CD4-positive, alpha-beta T cell treated with Interleukin-6 at 100 ng/mL for 8 hours (primary cell): ENCODE data around the gene C22orf23.

Experiments
- DNase-seq: peaks from one replicate; pipeline ENCODE4 v3.0.0-alpha.2; 2020; ENCODE audit warnings: mixed read lengths, low spot score

C22orf23 gene

DNA sequence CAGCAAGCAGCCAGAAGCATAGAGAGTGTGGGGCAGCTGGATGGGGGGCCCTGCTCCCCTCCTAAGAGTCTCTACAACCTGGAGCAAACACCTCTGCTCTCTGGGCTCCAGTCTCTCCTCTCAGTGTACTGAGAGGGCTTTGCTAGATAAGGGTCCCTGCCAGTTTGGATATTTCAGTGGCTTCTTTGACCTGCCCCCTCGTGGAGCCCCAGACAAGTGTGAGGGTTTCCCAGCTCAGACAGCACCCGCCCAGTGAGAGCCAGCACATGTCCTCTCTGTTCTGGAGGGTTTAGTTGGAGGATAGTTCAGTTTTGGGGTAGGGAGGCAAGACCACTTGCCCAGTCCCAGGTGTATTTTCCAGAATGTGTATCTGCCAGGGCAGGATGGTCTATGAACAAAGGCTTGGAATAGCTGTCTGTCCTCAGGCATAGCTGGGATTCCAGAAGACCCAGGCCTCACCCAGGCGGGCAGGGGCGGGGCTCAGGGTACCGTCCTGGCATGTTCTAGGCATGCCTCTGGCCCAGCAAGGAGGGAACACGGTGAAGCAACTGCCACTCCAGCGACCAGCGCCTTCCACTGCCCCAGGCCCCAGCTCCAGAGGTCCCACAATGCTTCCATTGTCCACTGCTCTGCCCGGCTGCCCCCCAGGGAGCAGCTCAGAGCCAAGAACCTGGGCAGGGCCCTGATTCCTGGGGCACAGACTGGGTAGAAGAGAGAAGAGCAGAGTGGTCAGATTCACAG lies 54.8 kb downstream of the C22orf23 start:
- DNase-seq = no peak

DNA sequence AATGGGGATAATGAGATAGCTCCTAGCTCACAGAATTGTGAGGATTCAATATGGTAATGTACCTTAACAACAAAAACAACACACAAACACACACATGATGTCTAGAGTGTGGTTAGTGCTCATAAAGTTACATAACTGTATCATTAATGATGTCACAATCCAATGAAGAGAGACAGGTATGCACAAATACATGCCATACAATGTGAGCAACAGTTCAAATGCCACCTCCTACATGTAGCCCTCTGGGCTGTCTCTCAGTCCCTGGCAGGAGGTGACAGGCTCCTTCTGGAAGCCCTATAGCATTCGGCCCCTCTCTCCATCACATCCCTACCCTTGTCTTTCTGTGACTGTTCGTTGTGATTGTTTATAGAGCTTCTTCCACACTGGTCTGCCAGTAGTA lies 55.6 kb downstream of the C22orf23 start:
- DNase-seq = no peak

DNA sequence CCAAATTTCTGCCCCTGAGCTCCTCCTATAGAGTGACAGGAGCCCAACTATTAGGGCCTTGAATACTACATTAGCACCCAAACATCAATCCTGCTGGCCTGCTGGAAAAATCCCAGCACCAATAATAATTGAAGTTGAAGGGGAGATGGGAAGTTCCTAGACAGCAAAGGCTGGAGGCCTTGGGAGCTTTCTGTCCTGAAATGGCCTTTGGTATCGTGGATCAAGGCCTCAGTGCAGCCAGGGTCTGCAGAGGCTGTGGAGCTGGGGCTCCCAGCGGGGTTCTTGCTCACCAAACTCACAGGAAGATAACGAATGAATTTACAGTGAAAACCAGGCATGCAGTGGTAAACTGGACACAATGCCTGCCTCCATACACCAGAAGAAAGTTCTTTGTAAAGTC lies 56.5 kb downstream of the C22orf23 start:
- DNase-seq = no peak

DNA sequence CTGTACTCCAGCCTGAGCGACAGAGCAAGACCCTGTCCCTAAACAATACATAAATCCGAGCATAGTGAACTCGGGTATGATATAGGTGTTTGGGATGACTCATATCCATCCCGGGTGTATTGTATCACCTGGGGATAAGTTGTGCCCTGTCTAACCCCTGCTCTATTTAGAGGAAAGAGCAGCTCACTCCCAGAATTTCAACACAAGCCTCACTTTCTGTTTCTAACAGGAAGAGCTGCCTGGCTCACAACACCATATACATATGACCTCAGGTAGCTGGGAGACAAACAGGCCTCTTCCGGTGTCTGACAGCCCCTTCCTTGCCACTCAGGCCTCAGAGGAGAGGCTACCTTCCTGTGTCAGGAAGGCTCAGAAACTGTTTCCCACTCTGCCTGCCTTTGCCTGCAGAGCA lies 57.2 kb downstream of the C22orf23 start:
- peak; percentile 68 for DNase-seq

DNA sequence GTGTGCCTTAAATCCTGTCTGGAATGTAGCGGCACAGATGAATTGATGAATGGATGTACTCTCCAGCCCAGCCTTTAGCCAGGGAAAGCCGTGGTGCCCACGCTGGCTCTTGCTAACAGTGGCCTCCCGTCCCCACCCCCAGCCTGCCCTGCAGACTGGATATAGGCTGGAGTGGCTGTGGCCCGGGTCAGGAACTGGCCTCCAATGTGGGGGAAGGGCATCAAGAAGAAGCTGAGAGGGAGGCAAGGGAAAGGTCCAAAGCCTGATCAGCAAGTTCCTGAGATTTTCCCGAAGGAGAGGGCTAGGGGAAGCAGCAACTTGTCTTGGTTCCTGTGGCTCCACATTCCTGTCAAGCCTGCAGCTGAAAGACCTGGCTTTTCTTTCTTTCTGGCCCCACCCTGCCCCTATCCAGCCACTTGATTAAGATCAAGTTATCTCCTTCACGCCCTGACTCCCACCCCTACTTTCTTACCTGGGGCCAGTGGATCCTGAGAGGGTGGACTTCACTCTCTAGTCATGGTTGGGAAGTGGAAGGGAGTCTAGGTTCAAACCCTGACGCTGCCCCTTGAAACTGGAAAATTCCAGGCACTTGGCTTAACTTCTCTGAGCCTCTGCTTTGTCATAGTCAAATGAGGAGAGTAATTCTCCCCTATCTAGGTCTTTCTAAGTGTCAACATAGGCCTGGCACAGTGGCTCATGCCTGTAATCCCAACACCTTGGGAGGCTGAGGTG lies 58.3 kb downstream of the C22orf23 start:
- no peak for DNase-seq

DNA sequence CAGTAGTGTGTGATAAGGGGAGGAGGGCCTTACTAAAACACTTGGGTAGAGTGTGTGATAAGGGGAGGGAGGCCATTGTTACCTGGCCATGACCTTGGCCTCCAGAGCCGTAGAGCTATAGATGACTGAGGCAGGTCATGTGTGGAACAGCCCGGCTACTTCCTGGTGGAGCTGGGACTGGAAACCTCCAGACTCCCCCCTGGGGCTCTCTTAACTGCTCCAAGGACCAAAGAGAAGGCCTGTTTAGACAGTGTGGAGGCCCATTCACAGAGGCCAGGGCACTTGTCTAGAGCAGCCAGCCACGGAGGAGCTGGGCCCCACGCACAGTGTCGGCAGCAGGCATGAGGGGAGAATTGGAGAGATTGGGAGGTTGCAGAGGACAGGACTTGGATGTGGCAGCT lies 59.8 kb downstream of the C22orf23 start:
- no peak for DNase-seq
